ENCODE data around the gene CD81.

DNA sequence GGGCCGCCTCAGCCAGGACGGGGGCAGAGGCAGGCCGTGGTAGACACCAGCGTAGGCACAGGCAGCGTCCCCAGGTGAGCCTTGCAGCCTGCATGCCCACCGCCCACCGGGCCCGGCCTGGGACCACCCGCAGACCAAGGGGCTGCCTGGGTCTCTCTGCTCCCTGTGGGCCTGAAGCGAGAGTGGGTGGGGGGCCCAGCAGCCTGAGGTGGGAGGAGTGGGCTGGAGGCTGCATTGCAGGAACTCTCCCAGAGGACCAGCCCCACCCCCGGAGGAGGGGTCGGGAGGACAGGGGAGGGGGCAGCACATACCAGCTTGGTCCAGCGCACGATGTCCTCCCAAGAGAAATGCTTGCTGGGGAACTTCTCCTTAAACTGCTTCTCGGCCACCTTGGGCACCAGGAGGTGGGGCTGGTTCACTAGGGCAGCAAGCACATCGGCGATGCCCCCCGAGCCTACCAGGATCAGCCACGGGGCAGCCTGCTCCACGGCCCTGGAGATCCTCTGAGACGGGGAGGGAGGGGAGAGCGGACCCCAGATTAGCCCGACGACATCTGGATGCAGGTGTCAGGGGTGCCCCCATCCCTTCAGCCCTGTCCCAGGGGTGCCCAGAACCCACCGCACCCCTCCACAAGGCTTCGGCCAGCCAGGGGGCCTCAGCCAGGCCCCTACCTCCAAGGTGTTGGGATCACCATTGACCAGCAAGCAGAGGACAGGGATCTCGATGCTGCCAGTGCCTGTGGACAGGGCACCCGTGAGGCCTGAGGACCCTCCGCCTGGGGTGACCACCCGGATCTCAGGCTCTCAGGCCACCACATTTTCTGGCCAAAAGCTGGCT is 41.0 kb downstream of the CD81 start:
- TF ChIP-seq POLR2A (IDR thresholded peaks at IDR 0.05) = no peak
- TF ChIP-seq, protein P1, sequence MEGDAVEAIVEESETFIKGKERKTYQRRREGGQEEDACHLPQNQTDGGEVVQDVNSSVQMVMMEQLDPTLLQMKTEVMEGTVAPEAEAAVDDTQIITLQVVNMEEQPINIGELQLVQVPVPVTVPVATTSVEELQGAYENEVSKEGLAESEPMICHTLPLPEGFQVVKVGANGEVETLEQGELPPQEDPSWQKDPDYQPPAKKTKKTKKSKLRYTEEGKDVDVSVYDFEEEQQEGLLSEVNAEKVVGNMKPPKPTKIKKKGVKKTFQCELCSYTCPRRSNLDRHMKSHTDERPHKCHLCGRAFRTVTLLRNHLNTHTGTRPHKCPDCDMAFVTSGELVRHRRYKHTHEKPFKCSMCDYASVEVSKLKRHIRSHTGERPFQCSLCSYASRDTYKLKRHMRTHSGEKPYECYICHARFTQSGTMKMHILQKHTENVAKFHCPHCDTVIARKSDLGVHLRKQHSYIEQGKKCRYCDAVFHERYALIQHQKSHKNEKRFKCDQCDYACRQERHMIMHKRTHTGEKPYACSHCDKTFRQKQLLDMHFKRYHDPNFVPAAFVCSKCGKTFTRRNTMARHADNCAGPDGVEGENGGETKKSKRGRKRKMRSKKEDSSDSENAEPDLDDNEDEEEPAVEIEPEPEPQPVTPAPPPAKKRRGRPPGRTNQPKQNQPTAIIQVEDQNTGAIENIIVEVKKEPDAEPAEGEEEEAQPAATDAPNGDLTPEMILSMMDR (IDR thresholded peaks at IDR 0.05) = no peak
- no peak for TF ChIP-seq EP300 (IDR thresholded peaks at IDR 0.05)
- no peak for TF ChIP-seq POLR2AphosphoS5 (IDR thresholded peaks at IDR 0.05)

Measured in gastroesophageal sphincter (tissue), 3 donors.